Endothelial cell of umbilical vein (primary cell): ENCODE measurements around the gene CNDP1.

Experiments used
- EZH2 ChIP-seq: IDR thresholded peaks from 2 replicates; pipeline ENCODE4 v1.6.1; 2012; ENCODE audit warnings: borderline replicate concordance, low read depth, mild to moderate bottlenecking, moderate library complexity, low read length, inconsistent platforms; ENCODE audit not compliant: severe bottlenecking
- POLR2A ChIP-seq: IDR thresholded peaks from 2 replicates; pipeline ENCODE4 v1.6.1; 2012; ENCODE audit warnings: low read depth, mild to moderate bottlenecking, control low read depth, low read length

DNA sequence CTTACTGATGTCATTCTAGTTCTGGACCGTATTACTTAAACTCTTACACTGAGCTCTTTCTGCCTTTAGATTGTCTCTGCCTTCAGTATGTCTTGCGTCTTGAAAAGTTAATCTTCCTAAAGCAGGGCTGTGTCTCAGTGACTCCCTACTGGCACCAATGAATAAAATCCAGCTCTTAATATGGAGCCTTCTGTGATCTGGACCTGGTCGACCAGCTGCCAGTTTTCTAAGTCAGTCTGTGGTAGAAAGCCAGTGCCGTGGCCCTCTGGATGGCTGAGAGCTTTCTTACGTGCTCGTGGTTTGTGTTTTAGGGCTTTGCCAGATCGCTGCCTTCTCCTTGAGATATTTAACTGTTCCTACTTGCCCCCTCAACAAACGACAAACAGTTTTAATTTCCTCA, 90.2 kb downstream of the CNDP1 start:
- TF ChIP-seq EZH2, result no peak
- TF ChIP-seq POLR2A, result no peak
